GM12878 (cell line): ENCODE measurements around the gene AMBP. TPM values are rescaled to one million over a fixed set of nuclear protein-coding genes. Genes with fewer than 3 reads are reported as not detected.

Experiments used
- ATAC-seq: fragments of 200-7000 bp; cut with Tn5 transposase; 3 replicates; pipeline ENCODE4 v1.9.1; 2020; ENCODE audit warnings: mild to moderate bottlenecking, moderate library complexity
- BruUV-seq: library from RNA; stranded (reverse); fragments of 400-500 nt; replicated peaks from 2 replicates; lab custom pipeline; 2021; lab: Mats Ljungman, UMichigan
- CTCF ChIA-PET: fragments of 300-600 bp; sonication (Branson Sonifier 250); formaldehyde crosslinking; extraction: SDS; loops from one replicate; lab custom pipeline; 2021; ENCODE audit warnings: inconsistent platforms; lab: Yijun Ruan, JAX
- POLR2A ChIA-PET: fragments of 350-600 bp; formaldehyde crosslinking; extraction: SDS; loops from one replicate; lab custom pipeline; 2021; ENCODE audit warnings: inconsistent platforms; lab: Charles Lee
- RAD21 ChIA-PET: fragments of 300-600 bp; sonication (Branson Sonifier 250); formaldehyde crosslinking; loops from one replicate; lab custom pipeline; 2023; ENCODE audit warnings: antibody characterized with exemption; ENCODE audit not compliant: unreplicated experiment; lab: Charles Lee
- SMC1A ChIA-PET: fragments of 300-600 bp; sonication (Branson Sonifier 250); formaldehyde crosslinking; loops from one replicate; lab custom pipeline; 2023; ENCODE audit not compliant: unreplicated experiment, uncharacterized antibody; lab: Charles Lee
- DNase-seq: peaks from one replicate; pipeline ENCODE4 v3.0.0-alpha.2; 2011; ENCODE audit warnings: low read depth, low spot score
- FAIRE-seq: peaks from 3 replicates; lab custom pipeline; 2011; peaks lifted over from hg19 to GRCh38; lab: Jason Lieb, UNC
- H2AFZ ChIP-seq: 2 replicates; pipeline ENCODE4 v1.6.0; 2011; ENCODE audit warnings: low read depth, low read length, control low read depth; ENCODE audit not compliant: control insufficient read depth
- H3K27ac ChIP-seq: 2 replicates; pipeline ENCODE4 v1.5.1; 2011; ENCODE audit warnings: control low read depth; ENCODE audit not compliant: control insufficient read depth, insufficient read depth
- H3K27me3 ChIP-seq, 2 experiments: replicated peaks in 1 of 2; 2 replicates each; pipeline versions ENCODE4 v1.6.0 to v1.6.1; 2011; ENCODE audit warnings: low read length in 1 of 2; ENCODE audit not compliant: control insufficient read depth in 2 of 2, insufficient read depth in 2 of 2
- H3K36me3 ChIP-seq, 2 experiments: 2 replicates each; pipeline ENCODE4 v1.5.1; 2011; ENCODE audit warnings: low read length in 1 of 2; ENCODE audit not compliant: control insufficient read depth in 2 of 2, insufficient read depth in 2 of 2
- H3K4me1 ChIP-seq: 2 replicates; pipeline ENCODE4 v1.6.1; 2011; ENCODE audit warnings: mild to moderate bottlenecking, low read length, moderate library complexity, mixed read lengths; ENCODE audit not compliant: control insufficient read depth, insufficient read depth
- H3K4me2 ChIP-seq: 2 replicates; pipeline ENCODE4 v1.6.0; 2011; ENCODE audit warnings: control low read depth; ENCODE audit not compliant: control insufficient read depth, insufficient read depth
- H3K4me3 ChIP-seq: fragments of 200-600 bp; sonication (generic); 2 replicates; pipeline ENCODE4 v1.5.1; 2016
- H3K79me2 ChIP-seq: 2 replicates; pipeline ENCODE4 v1.6.0; 2011; ENCODE audit warnings: low read length; ENCODE audit not compliant: control insufficient read depth, insufficient read depth
- H3K9ac ChIP-seq: 2 replicates; pipeline ENCODE4 v1.8.0; 2011; ENCODE audit warnings: low read length, control low read depth, mixed read lengths; ENCODE audit not compliant: control insufficient read depth, insufficient read depth
- H3K9me3 ChIP-seq: replicated peaks from 3 replicates; pipeline ENCODE4 v1.5.1; 2011; ENCODE audit warnings: mild to moderate bottlenecking, low read length; ENCODE audit not compliant: control insufficient read depth, insufficient read depth
- H4K20me1 ChIP-seq: 2 replicates; pipeline ENCODE4 v1.6.0; 2011; ENCODE audit not compliant: control insufficient read depth, insufficient read depth
- ASH2L ChIP-seq: fragments of 300-600, 200-600 bp; sonication (generic); IDR thresholded peaks from 2 replicates; pipeline ENCODE4 v1.6.1; 2017; ENCODE audit warnings: low read depth, mild to moderate bottlenecking, borderline replicate concordance
- ATF7 ChIP-seq: fragments of 450-650 bp; IDR thresholded peaks from 2 replicates; pipeline ENCODE4 v1.6.1; 2016; ENCODE audit warnings: low read depth, mild to moderate bottlenecking
- KAT2A ChIP-seq: conservative IDR thresholded peaks from 2 replicates; pipeline ENCODE4 v1.6.1; 2011; ENCODE audit warnings: low read depth, low read length; ENCODE audit not compliant: control insufficient read depth
- NFIC ChIP-seq: IDR thresholded peaks from 2 replicates; pipeline ENCODE4 v1.6.1; 2012; ENCODE audit warnings: low read depth, mild to moderate bottlenecking, inconsistent platforms, low read length, moderate library complexity
- REST ChIP-seq: IDR thresholded peaks from 2 replicates; pipeline ENCODE4 v1.6.1; 2012; ENCODE audit warnings: mild to moderate bottlenecking, low read depth, low read length
- SMC3 ChIP-seq: IDR thresholded peaks from 2 replicates; pipeline ENCODE4 v1.6.1; 2011; ENCODE audit warnings: low read length, improper control_type of control experiment, borderline replicate concordance
- TCF7 ChIP-seq: IDR thresholded peaks from 2 replicates; pipeline ENCODE4 v1.6.1; 2014; ENCODE audit warnings: antibody characterized with exemption, borderline replicate concordance
- USF2 ChIP-seq: IDR thresholded peaks from 2 replicates; pipeline ENCODE4 v1.6.1; 2011; ENCODE audit warnings: low read depth, low read length, improper control_type of control experiment, borderline replicate concordance
- ZBTB40 ChIP-seq: fragments of 450-650 bp; IDR thresholded peaks from 2 replicates; pipeline ENCODE4 v1.6.1; 2016; ENCODE audit warnings: mild to moderate bottlenecking, moderate library complexity, borderline replicate concordance
- ZSCAN29 ChIP-seq: fragments of 450-650 bp; IDR thresholded peaks from 2 replicates; pipeline ENCODE4 v1.6.1; 2017; ENCODE audit warnings: mild to moderate bottlenecking, moderate library complexity
- WGBS: methylation state at CpG from one replicate; pipeline ENCODE4 v1.1.6; 2016; ENCODE audit warnings: low lambda C conversion rate; ENCODE audit not compliant: insufficient replicate concordance, insufficient coverage; ENCODE audit errors: missing lambda C conversion rate; 5-methylcytosine and 5-hydroxymethylcytosine counted together
- in situ Hi-C: fragments of 300-500 bp; cut with MboI; formaldehyde crosslinking; loops from 9 replicates; pipeline ENCODE4 v1.14.3; 2018; ENCODE audit warnings: mixed read lengths
- intact Hi-C: fragments of 100-400 bp; cut with micrococcal nuclease; formaldehyde crosslinking; loops from one replicate; pipeline ENCODE4 v1.14.2; 2022; ENCODE audit not compliant: unreplicated experiment
- polyA plus RNA-seq, 11 experiments: library from polyadenylated mRNA; depleted of rRNA in 4 of 11; unstranded in 6 of 11; stranded (reverse) in 5 of 11; fragments of >200 nt; fragmentation: Nextera tagmentation in 4 of 11; fragmentation: Illumina TruSeq in 1 of 11; extraction: Ambion mirVana in 4 of 11; extraction: Trizol in 1 of 11; gene quantifications; 1 replicate in 1 of 11; 2 replicates in 10 of 11; pipeline versions ENCODE4 v1.2.1 to v1.2.3, GENCODE V29; 2011 to 2016; ENCODE audit warnings: inconsistent platforms in 2 of 11, missing spikeins in 2 of 11, low read depth in 1 of 11
- total RNA-seq, 4 experiments: library from RNA; depleted of rRNA in 3 of 4; stranded (reverse); fragments of >200 nt in 3 of 4; fragmentation: Illumina TruSeq in 1 of 4; extraction: Trizol in 1 of 4; gene quantifications; 2 replicates each; pipeline versions ENCODE4 v1.2.1 to v1.2.3, GENCODE V29; 2013 to 2021

Gene AMBP
- total and polyA plus RNA-seq, 10 of the 15 experiments (the other 5 are each of a cell fraction or from before 2014, with no cell fraction given): 0.11 to 2.3 (median 0.18) TPM; not detected in 7

GRCh38 chr9:114084282-114085073, 6.4 kb upstream of the AMBP start:
- no peak for FAIRE-seq
- H3K4me3 ChIP-seq: no peak overlapping the region
- no peaks in the 10 kb centered on the region for H3K9me3 ChIP-seq
- H2AFZ ChIP-seq: no peak overlapping the region
- BruUV-seq: no TSS peak
- H3K79me2 ChIP-seq: no peaks in the 10 kb centered on the region
- intact Hi-C loops: no loop called here
- ChIA-PET SMC1A (interaction anchor here (1.8 kb wide), 1 partner anchor 207 kb away, joined by 7 read pairs; no protein-coding TSS in a partner anchor), RAD21 (interaction anchor here (3.8 kb wide), 1 partner anchor 206 kb away, joined by 24 read pairs; no protein-coding TSS in a partner anchor), POLR2A (no interaction called here), CTCF (interaction anchor here (1.0 to 4.3 kb wide), 8 partner anchors 11 to 569 kb away, joined by 3 to 61 read pairs (median 4); partner anchors contain the start of gene COL27A1)
- no peak overlapping the region for H3K4me2 ChIP-seq
- no peak for ATAC-seq
- no peaks in the 10 kb centered on the region for H3K36me3 ChIP-seq
- in situ Hi-C loops: loop anchor here (25.0 kb wide), 1 partner anchor 203 kb away; no protein-coding TSS in a partner anchor
- no peaks in the 10 kb centered on the region for H3K4me1 ChIP-seq
- H4K20me1 ChIP-seq: no peaks in the 10 kb centered on the region
- no peak overlapping the region for H3K9ac ChIP-seq
- no peak overlapping the region for H3K27ac ChIP-seq
- H3K27me3 ChIP-seq: peaks cover 0 to 5% of the 10 kb centered on the region in 2 experiments; a peak in 3 of 4 replicates
- 6% methylated on average over 11 of the region's 11 CpGs for WGBS
- DNase-seq: no peak
- TF ChIP-seq SMC3 (no peak), REST (no peak), TCF7 (no peak), NFIC (no peak), ASH2L (no peak), KAT2A (no peak), USF2 (no peak), ATF7 (no peak), ZSCAN29 (no peak), ZBTB40 (no peak)
